ENCODE measurements around the gene CST4.
"Not testable (repeated sequence)": the region's sequence is repeated elsewhere in the genome, so short reads cannot be mapped to it uniquely, and the experiment has no call there.

CST4 gene

DNA sequence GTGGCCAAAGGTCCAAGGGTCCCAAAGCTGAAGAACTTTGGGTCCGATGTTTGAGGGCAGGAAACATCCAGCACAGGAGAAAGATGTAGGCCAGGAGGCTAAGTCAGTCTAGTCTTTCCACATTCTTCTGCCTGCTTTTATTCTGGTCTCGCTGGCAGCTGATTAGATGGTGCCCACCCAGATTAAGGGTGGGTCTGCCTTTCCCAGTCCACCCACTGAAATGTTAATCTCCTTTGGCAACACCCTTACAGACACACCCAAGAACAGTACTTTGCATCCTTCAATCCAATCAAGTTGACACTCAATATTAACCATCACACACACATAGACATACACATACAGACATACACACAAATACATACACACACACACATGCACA, 29.2 kb downstream of the CST4 start:
- not testable (repeated sequence) for DNase-seq

DNA sequence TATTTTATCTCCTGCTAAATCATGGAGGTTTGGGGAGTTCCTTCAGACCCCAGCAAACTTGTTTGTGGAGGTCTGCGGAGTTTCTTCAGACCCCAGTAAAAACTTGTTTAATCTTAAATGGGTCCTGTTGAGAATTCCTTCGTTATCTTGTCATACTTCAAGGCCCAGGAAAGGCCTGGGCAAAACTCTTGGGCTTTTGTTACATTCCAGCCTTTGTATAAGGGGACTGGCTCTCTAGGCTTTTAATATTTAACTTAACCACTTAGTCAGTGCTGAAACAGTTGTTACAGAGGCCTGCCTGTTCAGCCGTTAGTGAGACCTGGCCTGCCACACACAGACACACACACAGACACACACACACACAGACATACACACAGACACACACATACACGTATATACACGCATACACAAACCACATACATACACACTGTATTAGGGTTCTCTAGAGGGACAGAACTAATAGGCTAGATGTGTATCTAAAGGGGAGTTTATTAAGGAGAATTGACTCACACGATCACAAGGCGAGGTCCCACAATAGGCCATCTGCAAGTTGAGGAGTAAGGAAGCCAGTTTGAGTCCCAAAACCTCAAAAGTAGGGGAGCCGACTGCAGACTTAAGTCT, 29.7 kb downstream of the CST4 start:
- DNase-seq, result no peak

DNA sequence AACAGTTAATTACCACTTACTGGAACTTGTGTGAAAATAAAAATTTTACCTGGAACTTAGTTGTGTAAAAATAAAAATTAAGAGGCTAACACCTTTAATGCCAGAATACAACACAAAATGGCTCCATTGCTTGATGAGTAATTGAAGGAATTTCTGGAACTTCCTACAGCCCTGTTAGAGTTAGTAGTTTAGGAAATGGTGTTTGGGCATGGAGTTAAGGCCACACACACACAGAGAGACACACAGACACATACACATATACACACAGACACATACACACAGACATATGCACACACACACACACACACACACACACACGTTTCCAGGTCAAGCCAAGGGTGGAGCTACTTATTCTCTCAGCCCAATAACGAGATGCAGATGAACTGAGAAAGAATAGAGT, 30.5 kb downstream of the CST4 start:
- no peak for DNase-seq

DNA sequence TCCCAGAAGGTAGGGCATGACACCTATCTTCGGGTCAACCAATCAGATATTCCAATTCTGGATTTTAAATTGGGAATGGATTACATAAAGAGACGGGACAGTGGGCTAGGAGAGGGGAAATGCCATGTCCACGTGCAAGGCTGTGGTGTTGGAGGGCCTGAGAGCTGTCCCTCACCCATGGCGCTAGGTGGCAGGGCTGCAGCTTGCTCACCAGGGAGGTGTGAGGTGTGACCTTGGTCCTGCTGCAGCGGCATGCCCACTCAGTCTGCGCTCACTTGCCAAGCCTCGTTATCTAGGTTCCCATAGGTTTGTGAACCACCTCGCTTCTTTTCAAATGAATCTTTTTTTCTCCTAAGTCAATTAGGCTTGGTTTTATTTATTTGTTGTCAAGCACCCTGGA, 31.6 kb downstream of the CST4 start:
- no peak for DNase-seq

DNA sequence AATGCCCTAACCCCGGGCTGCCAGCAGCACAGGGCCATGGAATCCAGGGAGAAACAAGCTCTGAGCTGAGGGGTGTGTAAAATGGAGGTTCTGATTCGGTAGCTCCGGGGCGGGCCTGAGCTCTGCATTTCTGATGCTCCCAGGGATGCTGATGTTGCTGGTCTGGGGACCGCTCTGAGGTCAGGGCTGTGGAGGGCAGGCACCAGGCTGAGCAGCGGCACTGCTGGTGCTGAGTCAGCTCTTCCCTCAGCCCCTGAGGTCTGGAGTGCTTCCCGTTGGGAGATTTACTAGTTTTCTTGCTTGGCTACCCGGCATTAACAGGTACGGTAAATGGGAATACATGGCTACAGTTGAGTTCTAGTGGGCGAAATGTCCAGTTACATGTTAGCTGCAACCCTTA, 32.5 kb downstream of the CST4 start:
- DNase-seq, result no peak

DNA sequence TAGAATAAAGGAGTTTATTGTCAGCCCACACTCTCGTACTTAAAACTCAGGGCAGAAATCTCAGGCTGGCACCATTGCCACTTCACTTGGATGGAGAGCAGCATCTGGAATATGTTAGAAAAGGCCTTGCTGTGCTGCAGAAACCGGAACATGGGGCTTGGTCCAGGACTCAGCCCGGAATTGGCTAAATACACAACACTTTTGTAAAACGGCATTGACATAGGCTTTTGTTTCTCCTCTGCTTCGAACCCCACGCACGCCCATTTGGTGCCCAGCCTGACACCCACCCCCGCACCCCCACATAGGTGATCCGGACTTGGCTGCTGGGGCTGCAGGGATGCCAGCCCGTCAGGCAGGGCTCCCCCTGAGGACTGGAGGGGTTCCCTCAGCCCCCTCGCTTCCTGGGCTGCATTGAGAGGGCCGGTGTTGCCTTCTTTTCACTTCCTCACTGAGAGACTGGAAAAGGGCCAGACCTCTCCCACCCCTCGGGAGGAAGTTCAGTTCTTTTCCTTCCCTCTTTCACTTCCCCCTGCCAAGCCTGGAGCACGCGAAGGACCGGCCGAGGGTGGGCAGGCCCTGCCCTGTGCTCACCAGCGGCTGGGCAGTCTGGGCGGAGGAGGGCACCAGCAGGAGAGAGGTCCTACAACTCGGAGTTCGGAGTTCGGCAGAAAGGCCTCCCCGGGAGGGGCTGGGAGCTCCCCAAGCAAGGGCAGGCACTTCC, 33.2 kb downstream of the CST4 start:
- DNase-seq, result no peak

DNA sequence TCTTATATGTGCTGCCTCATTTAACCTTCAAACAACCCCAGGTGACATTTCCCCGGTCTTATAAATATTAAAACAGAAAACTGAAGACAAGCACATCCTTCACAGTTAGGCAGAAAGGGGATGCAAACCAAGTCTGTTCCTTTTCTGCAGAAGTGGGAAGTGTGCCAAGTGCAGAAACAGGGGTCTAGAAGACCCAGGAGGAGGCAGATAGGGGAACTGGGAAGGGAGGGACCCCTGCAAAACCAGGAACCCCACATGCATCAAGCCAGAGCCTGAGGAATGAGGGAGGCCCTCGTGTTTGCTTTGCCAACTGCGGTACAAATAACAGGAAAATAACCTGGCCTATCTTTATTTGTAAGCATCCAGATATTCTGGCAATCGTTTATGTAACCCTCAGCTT, 34.1 kb downstream of the CST4 start:
- no peak for DNase-seq

DNA sequence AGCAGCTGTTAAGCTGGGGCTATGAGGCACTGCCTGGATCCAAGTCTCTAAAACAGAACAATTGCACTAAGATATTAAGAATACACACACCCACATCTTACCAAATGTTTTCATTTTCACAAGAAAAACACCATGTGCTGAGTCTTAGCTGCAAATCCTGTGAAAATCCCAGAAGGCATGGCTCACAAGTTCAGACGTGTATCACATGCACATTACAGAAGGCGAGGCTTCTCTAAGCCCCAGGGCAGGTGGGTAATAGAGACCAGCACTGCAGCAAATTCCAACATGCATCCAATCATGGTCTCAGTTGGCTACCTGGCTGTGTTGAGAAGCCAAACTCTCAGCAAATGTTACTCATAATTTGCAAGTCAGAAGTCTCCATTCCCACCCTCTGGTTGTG, 34.8 kb downstream of the CST4 start:
- DNase-seq, result no peak

DNA sequence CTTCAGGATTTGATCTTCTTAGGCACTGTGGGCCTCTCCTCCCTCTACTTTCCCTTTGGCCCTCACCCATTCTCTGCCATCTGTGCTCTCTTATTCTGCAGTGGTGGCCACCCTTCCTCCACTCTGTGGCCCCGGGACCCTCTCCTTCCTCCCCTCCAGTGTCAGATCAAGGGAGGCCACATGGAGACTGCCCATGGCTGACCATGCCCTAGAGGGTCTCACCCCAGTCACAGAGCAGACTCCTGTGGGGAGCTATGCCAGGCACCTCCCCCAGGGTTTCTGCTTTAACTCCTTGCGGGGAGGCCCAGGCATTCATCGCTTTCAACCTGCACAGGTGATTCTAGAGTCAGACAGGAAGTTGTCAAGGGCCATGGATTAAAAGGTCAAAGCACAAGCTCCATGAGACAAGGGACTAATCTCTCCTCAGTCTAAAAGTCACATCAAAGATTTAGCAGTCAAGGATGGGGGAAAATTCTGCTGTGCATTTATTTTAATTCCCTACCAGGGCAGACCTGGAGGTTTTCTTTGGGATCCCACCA, 35.4 kb downstream of the CST4 start:
- DNase-seq, result no peak

DNA sequence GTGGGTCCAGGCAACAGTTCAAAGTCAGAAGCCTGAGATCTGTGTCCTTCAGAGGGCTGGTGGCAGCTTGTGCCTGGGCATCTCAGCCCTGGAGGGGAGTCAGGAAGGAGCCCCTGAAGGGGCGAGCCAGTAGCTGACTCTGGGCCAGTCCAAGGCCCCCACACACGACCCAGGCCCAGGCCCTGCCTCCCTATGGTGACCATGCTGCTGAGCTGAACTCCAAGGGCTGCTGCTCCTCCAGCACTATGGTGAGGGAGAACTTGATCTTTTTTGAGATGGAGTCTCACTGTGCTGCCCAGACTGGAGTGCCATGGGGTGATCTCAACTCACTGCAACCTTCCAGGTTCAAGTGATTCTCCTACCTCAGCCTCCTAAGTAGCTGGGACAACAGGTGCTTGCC, 35.9 kb downstream of the CST4 start:
- DNase-seq, result no peak

DNA sequence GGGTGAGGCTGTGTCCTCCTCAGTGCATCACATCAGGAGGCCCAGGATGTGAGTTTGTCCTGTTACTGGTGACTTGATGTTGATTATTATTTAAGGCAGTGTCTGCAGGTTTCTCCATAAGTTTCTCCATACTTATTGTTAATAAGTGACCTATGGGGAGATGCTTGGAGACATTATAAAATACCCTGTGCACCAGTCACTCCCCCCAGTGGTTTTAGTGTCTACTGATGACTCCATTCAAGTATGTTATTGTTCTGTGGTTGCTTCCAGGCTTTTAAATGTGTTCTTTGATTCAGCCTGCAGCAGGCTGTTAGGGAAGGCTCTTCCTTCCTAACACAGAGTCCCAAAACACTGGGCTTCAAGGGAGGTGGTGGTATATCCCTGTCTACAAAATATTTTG, 36.5 kb downstream of the CST4 start:
- no peak for DNase-seq

DNA sequence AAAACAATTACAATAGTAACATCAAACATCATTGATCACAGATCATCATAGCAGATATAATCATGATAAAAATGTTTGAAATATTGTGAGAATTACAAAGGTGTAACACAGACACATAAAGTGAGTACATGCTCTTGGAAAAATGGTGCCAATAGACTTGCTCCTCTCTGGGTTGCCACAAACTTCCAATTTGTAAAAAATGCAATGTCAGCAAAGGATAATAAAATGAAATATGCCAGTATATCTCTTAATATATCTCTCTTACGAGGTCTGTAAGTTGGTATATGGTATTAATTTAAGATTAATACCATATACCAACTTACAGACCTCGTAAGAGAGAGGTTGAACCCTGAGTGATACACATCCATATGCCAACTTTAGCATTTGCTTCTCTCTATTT, 37.7 kb downstream of the CST4 start:
- DNase-seq, result no peak

DNA sequence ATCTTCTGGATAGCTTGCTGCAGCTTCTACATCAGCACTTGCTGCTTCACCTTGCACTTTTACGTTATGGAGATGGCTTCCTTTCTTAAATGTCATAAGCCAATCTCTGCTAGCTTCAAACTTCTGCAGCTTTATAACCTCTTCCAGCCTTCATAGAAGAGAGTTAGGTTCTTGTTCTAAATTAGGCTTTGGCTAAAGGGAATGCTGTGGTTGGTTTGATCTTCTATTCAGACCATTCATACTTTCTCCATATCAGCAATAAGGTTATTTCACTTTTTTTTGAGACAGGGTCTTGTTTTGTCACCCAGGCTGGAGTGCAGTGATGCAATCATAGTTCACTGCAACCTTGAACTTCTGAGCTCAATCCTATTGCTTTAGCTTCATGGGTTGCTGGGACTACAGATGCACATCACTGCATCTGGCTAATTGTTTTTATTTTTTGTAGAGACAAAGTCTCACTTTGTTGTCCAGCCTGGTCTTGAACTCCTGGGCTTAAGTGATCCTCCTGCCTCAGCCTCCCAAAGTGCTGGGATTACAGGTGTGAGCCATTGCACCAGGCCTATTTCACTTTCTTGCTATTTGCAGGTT, 38.9 kb downstream of the CST4 start:
- no peak for DNase-seq

DNA sequence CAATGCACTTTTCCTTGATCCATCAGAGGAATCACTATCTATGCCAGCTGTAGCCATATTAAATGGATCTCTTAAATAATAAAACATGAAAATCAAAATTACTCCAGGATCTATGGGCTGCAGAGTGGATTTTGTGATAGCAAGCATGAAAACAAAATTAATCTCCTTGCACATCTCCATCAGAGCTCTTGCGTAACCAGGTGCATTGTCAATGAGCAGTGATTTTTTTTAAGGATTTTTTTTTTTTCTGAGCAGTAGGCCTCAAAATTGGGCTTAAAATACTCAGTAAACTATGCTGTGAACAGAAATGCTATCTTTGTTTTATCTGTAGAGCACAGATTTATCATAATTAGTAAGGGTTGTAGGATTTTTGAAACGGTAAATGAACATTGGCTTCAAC, 39.6 kb downstream of the CST4 start:
- DNase-seq, result no peak

DNA sequence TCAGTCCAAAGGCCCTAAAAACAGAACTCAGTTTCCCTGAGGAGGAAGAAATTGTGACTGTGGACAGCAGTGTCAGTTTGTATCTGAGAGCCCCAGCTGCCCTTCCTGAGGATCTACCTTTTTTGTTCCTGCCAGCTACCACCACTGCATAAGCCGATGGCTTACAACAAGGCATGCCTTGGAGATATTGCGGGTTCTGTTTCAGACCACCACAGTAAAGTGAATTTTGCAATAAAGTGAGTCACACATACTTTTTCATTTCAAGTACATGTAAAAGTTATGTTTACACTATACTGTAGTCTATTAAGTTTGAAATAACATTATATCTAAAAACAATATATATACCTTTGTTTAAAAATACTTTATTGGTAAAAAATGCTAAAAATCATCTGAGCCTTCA, 41.5 kb downstream of the CST4 start:
- no peak for DNase-seq

DNA sequence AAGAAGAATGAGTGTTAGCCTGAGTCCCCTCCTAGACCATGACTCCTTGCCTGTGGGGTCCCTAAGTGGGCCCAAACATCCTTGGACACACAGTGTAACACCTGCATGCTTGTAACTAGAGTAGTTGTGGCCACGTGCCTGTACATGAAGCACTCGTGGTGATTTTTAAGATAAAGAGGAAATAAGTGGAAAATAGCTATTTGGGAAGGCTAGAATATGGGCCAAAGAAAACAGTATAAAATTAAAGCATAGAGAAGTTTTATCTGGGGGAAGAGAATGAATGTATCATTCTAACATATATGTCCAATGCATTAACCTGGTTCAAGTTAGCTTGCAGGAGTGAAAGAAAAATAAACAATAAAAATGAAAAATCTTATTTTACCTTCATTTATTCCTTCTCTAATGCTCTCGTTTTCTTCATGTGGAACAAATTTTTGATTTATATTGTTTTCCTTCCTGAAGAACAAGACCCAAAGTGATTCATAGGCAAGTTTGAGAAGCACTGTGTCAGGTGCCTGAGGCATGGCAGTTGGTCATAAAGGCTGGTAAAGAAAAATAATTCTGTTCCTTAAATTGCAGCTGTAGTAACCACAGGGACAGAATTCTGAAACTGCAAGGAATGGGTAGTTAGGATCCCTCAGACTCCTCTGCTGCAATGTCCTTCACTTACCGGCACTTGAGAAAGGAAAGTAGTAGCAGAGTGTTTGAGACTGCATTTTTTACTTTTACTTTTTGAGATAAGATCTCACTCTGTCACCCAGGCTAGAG, 42.5 kb downstream of the CST4 start:
- DNase-seq, result no peak

DNA sequence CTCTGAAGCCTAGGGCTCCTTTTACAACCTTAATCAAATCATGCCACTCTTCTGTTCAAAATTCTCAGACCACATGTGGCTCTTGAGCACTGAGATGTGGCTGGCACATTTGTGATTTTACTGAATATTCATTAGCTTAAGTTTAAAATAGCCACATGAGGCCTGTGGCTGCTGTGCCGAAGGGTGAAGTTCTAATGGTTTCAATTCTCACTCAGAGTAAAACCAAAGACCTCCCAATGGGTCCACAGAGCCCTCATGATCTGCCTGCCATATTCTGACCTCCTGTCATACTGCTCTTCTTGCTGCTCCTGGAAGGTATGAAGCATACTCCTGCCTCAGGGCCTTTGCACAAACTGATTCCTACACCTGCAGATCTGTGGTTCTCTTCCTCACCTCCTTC, 43.3 kb downstream of the CST4 start:
- no peak for DNase-seq

DNA sequence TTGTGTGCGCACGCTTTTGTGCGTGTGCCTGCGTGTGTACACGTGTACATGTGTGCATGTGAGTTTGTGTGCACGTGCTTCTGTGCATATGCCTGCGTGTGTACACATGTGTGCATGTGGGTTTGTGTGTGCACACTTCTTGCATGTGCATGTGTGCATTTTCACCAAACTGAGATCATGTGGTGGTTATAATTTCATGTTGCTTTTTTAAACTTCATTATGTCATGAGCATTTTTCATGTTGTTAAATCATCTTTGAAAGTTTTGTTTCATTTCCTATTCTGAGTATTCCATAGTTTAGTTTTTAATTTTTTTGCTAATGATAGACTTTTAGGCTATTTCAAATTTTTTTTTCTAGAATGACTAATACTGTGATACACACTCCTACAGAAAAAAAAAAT, 44.7 kb downstream of the CST4 start:
- DNase-seq, result no peak

DNA sequence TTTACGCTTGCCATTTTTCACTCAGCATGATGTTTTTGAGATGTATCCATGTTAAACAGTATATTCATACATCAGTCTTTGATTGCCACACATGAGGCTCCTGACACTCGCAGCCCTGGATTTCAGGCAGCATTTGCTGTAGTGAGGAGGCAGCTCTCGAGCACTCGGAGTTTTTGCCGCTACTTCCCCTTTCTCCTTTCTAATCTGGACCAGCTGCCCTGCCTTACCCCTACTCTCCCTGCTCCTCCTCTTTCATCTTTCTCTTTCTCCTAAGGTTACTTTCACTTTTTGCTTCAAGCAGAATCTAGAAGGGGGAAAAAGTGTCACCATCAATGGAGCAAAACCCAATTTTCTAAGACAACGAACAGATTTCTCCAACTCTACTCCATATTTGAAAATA, 45.2 kb downstream of the CST4 start:
- no peak for DNase-seq

DNA sequence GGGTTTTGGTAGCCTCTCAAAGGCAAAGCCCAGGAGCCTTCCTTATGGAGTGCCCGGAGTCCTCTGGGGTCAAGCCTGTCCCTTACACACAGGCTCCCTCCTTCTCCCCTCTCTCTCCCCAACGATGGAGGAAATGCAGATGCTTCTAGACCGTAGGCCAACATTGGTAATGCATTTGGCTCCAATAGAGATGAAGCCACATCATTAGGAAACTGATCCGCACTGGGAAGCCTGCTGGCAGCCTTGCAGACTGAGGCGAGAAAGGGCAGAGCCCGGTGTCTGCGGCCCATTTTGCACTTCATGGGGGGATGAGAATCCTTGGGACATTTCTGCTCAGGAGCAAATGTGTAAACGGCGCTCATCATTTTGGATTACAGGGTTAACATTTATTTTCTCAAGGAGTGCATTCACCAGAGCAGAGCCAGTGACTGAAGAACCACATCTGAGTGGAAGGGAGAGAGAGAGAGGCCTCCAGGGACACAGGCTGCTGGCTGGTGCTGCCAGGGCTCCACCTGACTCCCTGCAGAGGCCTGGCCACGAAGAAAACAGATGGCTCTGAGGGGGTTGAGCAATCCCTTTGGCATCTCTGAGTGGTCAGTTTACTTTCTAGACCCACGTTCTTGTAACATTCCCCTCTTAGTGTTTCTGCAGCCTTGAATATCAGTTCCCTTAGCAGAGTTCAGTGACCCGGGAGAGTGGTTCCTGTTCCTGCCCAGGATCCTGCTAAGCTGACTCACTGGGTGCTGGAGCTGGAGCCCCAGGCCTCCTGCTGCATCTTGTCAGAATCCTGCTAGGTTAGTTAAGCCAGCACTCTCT, 46.7 kb downstream of the CST4 start:
- DNase-seq, result no peak

DNA sequence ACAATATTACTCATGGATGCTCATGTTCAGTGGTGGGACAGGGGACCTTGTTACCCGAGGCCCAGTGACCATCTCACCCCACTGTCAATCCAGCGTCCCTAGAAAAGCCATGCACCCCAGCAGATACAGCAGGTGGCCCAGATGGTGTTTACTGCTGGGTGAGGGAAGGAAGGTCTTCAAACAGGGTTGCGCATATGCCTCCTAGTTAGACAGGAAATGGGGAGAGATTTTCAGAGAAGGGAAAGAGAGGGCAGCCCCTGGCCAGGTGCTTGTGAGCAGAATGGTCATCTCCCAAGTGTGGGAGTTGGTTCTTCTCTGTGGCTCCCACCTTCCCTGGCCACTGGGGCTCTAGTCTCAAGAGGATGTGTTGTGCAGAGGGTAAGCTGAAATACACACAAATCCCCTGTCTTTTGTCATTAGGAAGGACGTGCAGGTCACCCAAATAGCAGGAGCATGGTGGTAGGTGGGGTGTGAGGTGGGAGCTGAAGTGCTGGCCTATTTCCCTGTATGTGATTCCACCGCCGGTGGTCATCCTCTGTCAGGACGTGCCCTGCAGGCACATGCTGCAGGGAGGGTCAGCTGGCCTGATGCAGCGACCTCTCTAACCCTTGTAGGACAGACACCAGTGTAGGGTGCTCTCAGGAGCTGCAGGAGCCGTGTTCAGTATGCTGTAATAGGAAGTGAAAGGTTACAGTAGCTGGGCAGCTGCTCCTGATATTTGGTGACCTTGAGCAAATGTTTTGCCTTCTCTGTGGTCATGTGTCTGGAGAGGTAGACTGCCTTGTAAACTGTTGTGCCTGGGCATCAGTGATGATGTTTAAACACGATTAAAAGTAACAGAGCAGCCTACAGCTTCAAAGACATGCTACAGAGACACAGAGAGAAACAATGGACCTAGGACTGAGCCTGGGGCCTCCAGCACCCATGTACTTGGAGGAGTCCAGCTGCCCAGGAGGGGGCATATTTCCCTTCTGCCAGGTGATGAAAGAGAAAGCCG, 47.9 kb downstream of the CST4 start:
- DNase-seq, result no peak
